Measurements from ENCODE around the gene DHH.

DHH gene

DNA sequence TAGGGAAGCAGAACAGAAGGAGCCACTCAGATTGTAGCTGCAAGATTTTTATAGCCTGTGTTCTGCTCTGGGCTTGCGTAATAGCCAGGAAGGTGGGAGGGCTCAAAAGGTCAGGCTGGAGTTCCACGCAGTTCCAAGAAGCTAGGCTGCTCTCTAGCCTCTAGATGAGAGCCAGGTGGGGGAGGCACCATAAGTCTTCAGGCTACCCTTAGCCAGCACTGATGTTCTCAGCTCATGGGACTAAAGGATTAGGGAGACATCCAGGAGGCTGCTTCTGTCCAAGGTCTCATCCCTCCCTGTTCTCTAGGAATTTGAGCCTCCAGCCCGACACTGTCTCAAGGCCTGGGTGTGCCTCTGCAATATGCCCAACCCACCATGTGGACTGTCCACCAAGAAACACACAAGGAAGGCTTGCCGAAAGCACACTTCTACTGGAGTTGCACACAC lies 14.4 kb upstream of the DHH start:
- no peak for DNase-seq

DNA sequence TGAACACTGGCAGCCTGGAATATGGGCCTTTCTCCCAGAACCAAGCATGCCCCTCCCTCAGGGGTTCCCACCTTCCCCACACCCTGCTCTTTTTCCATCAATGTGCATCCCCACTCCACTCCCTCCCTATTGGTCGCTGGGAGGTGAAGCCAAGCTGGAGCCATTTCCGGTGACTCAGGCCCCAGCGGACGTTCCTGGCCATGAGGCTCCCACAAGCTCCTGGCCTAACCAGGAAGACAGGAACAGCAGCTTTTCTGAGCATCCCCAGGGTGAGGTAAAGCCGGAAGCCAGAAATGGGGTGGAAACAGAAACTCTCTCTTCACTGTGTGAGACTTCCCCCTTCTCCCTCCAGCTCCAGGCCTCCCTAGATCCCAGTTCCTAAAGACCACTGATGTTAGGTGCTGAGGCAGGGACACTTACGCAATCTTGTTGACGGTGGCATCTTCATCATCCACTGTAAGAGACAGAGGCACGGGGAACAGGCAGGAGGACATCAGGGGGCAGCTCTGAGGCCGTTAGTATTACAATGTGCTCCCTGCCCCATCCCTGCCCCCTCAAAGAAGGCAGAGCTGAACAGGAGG lies 11.0 kb upstream of the DHH start:
- no peak for DNase-seq

DNA sequence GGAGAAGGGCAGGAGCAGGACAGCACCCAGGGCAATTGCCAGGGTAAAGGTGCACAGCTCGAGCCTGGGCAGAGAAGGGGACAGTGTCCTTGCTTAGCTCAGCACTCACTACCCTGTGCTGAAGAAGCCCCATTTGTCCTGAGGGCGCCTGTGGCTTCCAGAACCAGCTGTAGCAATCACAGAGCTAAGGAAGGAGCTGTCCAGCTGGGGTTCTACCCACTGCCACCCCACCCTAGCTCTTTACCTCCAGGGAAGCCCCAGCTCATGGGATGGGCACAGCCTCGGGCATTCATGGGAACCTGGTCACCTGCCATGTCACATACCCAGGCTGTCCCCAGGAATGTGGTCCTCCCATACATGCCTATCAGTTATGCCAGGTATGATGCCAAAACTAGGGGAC lies 10.2 kb upstream of the DHH start:
- no peak for DNase-seq

DNA sequence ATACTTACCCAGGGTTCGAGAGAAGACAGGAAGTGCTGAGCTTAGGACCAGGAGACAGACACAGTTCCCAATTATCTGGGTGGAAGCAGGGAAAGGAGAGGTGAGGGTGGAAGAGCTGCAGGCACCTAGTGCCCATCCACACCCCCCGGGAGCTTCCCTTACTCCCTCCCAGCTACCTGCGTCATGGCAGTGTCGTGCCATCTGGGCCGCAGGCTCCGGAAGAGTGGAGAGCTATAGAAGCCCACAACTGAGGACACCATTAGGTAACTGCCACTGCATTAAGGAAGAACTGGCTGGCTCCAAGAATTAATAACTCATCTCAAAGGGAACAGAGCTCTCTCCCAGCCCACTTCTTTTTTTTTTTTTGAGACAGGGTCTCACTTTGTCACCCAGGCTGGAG lies 5.8 kb upstream of the DHH start:
- DNase-seq: no peak

DNA sequence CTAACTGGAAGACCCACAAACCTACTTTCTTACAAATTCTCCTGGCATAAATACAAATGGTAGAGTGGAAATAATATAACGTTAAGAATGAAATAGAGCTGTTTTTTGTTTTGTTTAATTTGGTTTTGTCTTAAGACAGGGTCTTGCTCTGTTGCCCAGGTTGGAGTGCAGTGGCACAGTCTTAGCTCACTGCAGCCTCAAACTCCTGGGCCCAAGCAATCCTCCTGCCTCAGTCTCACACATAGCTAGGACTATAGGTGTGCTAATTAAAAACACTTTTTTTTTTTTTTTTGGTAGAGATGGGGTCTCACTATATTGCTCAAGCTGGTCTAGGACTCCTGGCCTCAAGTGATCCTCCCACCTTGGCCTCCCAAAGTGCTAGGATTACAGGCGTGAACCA lies 4.1 kb upstream of the DHH start:
- no peak for DNase-seq

DNA sequence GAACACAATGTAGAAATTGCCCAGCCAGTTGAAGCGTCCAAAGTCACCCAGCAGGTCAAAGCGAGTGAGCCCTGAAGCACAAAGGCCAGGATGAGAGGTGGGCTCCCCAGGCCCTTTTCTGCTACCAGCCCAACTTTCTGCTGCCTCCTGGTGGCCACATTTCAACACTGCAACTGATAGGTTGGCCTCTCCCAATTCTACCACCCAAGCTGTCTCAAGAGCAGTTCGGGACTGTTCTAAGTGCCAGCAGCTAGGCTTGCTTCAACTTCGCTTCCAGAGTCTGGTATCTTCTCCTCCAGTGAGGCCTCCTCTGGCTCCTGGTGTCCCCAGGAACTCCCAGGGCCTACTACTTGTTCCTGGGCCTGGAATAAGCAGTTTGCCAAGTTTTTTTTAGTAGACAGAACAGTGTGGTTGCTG lies 3.4 kb upstream of the DHH start:
- peak; percentile 27 for DNase-seq

DNA sequence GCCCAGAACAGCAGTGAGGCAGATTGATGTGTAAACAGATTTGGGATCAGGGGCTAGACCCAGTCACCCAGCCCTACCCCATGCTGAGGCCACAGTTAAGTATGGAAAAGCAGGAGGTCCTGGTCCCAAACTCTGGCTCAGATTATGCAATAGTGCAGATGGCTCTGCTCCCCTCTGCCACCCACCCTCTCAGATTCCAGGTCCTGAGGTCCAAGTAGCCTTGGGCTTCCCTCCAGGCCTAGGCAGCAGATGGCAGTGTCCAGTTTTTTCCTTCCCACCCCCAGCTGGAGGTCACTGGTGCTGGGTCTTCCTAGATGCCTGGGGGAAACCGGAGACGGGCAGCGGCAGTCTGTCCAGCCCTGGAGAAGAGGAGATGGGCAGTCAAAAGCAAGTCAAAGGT lies 2.8 kb upstream of the DHH start:
- no peak for DNase-seq

DNA sequence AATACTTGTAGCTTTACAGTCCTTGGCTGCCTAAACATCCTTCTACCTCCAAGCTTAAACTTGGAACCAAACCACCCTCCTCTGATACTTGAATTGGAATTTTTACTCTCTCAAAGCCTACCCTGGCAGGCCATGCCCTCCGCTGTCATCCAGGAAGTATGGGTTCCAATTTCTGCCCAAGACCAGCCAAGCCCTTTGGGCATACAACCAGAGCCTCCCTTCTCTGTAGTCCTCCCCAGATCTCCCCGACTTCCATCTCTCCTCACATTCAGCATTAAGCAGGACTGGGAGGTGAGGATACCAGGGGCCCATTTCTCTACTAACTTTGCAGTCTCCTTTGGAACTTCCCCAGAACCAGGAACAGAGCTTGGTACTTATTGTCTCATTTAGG lies 369 bp upstream of the DHH start:
- DNase-seq: no peak

DNA sequence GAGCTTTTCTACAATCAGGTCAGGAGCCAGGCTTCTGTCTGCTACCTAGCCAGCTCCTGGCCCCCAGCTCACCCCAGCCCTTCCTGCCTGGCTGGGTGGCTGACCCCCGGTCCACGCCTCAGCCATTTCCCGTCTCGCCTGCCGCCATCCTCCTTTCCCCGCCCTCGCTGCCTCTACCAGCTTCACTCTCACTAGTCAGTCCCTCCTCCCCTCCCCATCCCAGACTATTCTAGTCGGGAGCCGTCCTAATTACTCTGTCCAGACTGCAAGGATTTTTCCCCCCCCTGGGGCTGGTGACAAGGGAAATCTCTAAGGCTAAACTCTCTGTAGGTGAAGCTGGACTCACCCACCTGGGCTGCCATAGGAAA lies 825 bp downstream of the DHH start:
- DNase-seq: no peak

DNA sequence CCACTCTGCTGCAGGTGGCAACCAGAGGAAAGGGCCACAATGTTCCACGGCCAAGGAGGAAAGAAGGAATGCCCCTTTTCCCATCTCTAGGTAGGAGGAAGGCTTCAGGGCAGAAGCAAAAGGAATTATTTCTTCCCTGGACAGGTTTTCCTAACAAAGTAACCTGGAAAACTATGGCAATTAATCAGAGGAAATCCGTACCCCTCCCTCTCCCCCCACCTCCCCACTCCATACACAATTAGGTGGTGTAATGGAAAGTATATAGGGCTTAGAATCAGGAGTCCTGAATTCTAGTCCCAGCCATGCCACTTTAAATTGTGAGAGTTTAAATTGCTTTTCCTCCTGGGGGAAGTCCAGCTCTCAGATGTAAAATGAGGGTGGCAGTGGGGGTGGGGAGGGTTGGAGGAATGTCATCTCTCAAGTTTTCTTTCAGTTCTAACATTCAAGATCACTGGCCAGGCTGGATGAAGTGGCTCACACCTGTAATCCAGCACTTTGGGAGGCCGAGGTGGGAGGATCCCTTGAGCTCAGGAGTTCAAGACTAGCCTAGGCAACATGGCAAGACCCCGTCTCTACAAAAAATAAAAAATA lies 1.7 kb downstream of the DHH start:
- no peak for DNase-seq

DNA sequence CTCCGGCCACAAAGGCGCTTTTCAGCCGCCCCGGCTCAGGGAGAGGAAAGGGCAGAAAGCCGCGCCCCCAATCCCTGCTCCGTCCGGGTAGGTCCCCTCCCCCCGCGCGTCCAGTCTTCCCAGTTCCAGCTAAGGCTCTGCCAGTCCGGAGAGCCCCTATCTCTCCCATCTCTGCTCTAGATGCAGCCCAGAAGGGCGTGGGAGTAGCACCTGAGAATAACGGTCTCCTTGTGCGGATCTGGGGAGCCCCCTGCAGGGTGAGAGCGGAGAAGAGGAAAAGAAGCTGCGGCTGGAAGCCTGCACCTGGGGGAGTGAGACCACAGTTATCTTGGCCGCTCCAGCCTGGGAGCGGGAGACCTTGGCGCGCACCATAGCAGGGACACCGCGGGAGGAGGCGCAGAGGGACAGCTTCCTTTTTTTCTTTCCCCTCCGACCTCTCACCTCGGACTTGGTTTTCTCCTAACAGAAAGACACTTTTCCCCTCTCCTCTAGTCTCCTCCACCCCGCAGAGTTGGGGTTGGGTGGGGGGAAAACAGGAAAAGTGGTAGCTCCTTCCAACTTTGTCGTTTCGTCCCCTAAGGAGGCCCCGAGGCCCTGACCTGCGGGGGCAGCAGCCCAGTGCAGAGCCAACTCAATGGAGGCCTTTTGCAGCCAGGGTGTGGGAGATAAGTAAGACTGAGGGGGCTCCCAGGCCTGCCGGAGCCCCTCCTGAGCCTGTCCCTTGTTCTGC lies 2.4 kb downstream of the DHH start:
- no peak for DNase-seq

DNA sequence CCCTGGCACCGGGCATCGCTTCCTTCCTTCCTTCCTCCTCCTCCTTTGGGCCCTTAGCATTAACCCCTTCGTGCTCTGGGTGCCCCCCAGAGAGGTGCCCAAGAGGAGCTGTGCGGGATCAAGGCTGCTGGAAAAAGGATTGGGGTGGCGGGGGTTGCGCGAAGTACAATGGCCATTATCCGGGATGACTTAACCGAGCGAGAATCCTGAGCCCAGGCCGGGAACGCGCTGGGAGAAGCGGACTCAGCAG lies 2.8 kb downstream of the DHH start:
- DNase-seq: no peak

DNA sequence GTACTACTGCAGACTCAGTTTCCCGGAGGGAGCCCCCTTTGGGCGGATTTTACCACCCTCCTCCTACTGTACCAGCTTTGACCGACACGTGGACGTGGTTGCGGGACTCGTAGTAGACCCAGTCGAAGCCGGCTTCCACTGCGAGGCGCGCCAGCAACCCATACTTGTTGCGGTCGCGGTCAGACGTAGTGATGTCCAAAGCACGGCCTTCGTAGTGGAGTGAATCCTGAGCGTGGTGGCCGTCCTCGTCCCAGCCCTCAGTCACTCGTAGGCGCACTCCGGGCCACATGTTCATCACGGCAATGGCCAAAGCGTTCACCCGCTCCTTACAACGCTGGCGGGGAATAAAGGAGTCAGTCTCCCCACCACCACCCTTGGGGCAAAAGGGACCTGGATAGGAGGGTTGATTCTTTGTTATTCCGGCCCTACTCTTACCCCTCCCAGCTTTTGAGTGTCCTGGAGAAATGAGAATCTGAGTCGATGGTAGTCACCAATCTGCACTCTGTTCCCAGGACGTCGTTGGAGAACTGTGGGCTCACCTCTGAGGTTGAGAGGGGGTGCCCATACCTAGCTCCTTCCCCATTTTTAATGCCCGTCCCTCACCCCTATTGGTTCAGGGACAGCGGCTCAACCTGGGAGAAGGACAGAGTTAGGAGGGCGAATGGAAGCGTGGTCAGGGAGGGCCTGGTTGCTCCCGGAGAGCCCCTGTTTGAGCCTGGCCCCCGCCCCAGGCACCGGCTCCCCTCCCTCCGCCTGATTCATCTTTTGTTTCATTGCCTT lies 3.4 kb downstream of the DHH start:
- no peak for DNase-seq

DNA sequence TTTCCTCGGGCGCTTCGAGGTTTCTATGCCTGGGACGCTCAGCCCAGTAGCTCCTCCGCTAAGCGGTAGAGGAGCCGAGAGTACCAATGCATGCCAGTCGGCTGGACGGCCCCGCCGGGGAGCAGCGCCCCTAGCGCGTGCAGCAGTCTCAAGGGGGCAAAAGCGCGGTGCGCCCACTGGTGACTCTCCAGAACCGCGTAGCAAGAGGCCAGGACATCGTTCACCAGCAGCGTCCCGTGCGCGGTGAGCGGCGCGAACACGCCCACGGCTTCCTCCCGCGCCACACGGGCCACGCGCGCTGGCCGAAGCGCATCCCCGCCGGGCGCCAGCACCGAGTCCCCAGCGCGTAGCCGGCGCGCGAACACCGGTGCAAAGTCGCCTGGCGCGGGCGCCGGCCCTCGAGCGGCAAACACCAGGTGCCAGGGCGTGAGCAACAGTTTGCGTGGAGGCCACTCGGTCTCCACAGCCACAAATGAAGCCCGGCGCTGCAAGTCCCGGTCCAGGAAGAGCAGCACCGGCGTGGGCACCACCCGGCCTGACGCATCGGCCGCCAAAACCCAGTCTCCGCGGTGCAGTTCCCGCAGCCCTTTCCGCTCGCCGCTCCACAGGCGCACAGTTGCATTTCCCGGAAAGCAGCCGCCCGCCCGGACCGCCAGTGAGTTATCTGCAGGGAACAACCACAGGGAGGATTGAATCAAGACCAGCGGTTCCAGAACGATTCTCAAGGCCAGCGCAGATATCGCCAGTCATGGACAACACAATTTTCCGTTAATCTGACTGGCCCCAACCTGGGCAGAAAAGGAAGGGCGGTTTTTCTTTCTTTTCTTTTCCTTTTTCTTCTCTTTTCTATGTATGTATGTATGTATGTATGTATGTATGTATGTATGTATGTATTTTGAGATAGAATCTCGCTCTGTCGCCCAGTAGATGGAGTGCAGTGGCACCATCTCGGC lies 4.5 kb downstream of the DHH start:
- peak; percentile 33 for DNase-seq

DNA sequence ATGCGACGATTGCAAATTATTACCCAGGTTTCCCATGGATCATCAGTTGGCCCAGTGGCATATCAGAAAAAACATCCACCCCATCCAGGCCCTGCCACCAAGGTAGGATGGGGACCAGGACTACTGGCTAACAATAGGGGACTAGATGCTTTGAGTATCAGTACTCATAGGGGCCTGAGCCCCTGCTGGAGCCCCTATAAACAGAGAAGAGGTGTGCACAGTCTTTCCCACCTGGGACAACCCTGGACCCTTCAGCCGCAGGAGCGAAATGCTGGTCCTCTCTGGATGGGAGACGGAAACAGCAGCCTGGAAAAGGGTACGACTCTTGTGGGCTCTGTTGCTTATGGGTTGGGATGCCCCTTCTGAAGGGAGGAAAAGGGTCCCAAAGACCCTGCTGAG lies 5.7 kb downstream of the DHH start:
- DNase-seq: no peak

DNA sequence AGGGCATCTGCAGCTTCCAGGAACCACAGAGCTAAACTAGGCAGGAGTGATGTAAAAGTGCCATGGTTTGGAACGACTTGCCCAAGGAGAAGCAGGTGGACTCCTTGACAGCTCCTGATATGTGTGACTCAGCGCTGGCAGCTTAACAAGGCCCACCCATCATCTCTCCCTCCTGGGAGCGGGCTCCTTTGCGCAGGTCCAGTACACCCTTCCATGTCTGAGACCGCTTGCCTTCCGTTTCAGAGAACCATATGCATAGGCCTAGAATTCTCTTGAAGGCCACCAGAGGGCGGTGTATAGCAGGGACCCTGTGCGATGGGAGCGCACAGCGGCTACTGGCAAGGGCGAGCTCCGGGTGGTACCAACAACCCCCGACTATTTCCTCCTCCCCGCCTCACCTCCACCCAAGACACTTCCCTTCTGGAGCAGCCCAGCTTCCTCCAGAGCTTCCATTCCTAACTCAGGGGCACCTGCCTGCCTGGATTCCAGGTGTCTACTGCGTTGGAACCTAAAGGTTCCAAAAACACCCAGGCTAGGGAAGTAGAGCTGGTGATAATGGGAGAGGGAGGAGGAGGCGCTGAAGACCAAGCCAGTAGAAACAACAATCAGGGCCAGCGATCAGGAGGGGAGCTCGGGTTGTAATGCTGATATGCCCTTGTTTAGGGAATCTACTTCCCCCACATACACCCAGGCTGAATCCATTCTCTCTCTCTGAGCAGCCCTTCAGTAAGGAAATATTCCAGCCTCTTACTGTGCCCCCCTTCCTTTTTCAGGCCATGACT lies 6.3 kb downstream of the DHH start:
- DNase-seq: peak; percentile 94

DNA sequence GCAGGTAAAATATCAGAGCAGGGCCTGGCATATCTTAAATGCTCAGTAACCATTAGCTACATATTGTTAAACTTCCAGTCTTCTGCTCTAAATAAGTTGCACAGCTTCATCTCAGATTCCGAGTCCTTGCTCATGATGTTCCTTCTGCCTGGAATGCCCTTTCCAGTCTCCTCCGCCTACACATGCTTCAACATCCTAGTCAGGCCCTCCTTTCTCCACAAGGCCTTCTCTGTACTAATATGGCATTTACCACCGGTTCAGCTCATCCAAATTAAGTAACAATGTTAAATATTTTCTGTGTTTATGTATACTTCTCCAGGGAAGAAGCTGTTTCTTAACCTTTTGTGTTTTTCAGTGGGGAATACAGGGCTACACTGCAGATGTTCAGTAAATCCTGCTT lies 8.5 kb downstream of the DHH start:
- DNase-seq: no peak

DNA sequence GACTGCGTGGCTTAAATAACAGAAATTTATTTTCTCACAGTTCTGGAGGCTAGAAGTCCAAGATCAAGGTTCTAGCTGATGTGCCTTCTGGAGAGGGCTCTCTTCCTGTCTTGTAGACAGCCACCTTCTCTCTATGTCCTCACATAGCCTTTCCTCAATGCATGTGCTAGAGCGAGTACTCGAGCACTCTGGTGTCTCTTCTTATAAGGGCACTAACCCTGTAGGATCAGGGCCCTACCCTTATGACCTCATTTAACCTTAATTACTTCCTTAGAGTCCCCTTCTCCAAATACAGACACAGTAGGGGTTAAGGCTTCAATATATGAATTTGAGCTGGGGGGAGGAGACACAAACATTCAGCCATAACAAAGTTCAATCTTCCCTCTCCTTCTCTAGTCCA lies 10.2 kb downstream of the DHH start:
- no peak for DNase-seq

DNA sequence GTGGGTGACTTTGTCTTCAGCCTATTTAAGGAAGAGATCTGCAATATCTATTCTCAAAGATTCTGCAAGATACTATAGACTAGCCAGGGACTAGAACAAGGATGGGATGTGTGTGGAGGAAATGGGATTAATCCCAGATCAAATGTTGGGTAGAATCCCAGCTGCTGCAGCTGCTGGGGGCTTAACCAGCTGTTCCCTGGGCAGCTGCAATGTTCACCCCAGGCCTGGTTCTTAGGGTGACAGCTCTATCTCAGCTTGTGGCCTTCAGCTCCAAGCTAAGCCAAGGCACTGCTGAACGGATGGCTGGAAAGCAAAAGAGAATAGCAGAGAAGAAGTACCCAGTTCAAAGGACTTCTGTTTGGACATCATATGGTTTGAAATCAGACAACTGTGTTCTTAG lies 14.8 kb downstream of the DHH start:
- DNase-seq: no peak

DNA sequence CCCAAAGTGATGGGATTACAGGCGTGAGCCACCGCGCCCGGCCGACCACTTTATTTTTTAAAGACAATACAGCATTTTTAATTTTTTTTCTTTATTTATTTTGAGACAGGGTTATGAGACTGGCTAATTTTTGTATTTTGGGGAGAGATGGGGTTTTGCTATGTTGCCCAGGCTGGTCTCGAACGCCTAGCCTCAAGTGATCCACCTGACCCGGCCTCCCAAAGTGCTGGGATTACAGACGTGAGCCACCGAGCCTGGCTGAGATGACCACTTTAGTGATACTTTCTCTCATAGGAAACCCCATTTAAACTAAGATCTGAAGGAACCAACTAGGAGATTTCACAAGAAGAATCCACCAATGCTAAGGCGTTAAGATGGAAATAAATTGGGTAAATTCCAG lies 23.6 kb downstream of the DHH start:
- DNase-seq: no peak

DNA sequence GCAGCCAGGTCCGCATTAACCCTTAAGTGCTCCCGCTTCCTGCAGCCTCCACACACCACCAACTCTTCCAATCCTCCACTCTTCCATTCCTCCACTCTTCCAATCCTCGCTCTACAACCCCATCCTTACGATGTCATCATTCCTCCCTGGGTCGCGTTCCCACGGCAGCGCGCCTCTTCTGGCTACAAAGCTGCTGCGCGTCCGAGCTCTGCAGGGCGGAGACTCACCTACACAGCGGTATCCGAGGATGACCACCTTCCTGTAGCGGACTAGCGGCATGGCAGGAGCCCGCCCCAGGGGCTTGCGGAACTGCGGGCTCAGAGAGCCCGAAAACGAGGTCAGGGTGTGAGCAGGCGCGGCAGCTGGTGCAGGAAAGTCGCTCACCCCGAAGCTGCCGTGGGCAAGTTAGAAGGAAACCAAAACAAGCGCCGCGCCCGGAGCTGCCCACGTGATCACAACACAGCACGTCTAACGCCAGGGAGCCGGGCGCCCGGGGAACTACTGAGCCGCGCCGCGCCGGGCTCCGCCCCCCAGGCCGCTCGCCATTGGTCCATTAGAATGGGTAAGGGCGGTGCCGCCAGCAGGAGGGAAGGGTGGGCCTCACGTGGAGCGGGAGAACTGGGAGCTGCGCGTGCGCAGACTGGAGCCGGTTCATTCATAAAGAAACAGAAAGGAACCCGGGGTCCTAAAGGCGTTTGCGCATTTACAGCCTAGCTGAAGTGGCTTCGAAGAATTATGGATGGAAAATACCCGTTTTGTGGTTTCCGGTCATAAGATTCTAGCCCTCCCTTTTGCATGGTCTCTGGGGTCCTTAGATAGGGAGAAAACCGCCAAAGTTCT lies 24.9 kb downstream of the DHH start, which contains the start of gene RHEBL1:
Gene RHEBL1, minus strand, starts transcription at position 473 of the 840 bp plus-strand sequence. Its CDS starts 194 bp downstream, at position 279.
- peak; percentile 95 for DNase-seq

Measured in NCI-H748 treated with DMSO at 0.1 percent for 48 hours (cell line).